Measurements from ENCODE around the gene PPM1L.

Gene PPM1L

GRCh38 chr3:161108840-161109239, 352.8 kb downstream of the PPM1L start:
- no peak overlapping the region for H3K27ac ChIP-seq (ENCODE audit: low read length)
- H3K4me3 ChIP-seq (ENCODE audit: low read length): no peak overlapping the region
- no peak for TF ChIP-seq EZH2 (optimal IDR thresholded peaks at IDR 0.05; ENCODE audit: low read depth, low read length)
- no peaks in the 10 kb centered on the region for H4K20me1 ChIP-seq (ENCODE audit: insufficient read depth, low read length)
- H3K9ac ChIP-seq (ENCODE audit: low read length): no peak overlapping the region
- no peaks in the 10 kb centered on the region for H3K9me2 ChIP-seq (replicated peaks; ENCODE audit: insufficient read depth, low read length)
- no peaks in the 10 kb centered on the region for H3F3A ChIP-seq (ENCODE audit: insufficient read depth, low read length)
- no peak for DNase-seq
- H3K27me3 ChIP-seq (replicated peaks; ENCODE audit: insufficient read depth, low read length): no peaks in the 10 kb centered on the region
- H3K79me2 ChIP-seq (ENCODE audit: low read length): no peaks in the 10 kb centered on the region
- H2AFZ ChIP-seq (ENCODE audit: low read length): no peak overlapping the region
- H3K36me3 ChIP-seq (replicated peaks; ENCODE audit: insufficient read depth, low read length): no peaks in the 10 kb centered on the region
- H3K4me2 ChIP-seq (ENCODE audit: low read depth, low read length): no peak overlapping the region
- H3K9me3 ChIP-seq (replicated peaks; ENCODE audit: insufficient read depth, low read length): no peaks in the 10 kb centered on the region
- no peaks in the 10 kb centered on the region for H3K4me1 ChIP-seq (ENCODE audit: low read length)

DNA sequence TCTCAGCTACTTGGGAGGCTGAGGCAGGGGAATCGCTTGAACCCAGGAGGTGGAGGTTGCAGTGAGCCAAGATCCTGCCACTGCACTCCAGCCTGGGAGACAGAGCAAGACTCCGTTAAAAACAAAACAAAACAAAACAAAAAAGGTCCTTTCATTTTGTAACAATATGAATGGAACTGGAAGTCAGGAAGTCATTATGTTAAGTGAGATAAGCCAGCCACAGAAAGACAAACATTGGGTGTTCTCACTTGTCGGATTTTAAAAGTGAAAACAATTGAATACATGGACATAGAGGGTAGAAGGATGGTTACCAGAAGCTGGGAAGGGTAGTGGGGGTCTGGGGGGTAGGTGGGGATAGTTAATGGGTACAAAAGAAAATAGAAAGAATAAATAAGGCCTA, 361.6 kb downstream of the PPM1L start:
- no peaks in the 10 kb centered on the region for H3K27me3 ChIP-seq (replicated peaks; ENCODE audit: insufficient read depth, low read length)
- H3K4me2 ChIP-seq (ENCODE audit: low read depth, low read length): no peak overlapping the region

GRCh38 chr3:161126495-161126894, 370.5 kb downstream of the PPM1L start:
- Histone ChIP-seq H4K20me1 (ENCODE audit: insufficient read depth, low read length) (no peaks in the 10 kb centered on the region), H3K36me3 (replicated peaks; ENCODE audit: insufficient read depth, low read length) (no peaks in the 10 kb centered on the region), H3K4me1 (ENCODE audit: low read length) (no peaks in the 10 kb centered on the region), H3K9me2 (replicated peaks; ENCODE audit: insufficient read depth, low read length) (no peaks in the 10 kb centered on the region), H3K9ac (ENCODE audit: low read length) (no peak overlapping the region), H3K27me3 (replicated peaks; ENCODE audit: insufficient read depth, low read length) (no peaks in the 10 kb centered on the region), H3K27ac (ENCODE audit: low read length) (no peak overlapping the region), H2AFZ (ENCODE audit: low read length) (no peak overlapping the region), H3K9me3 (replicated peaks; ENCODE audit: insufficient read depth, low read length) (no peaks in the 10 kb centered on the region; the same call in 1 of the 2 replicates), H3K4me3 (ENCODE audit: low read length) (no peak overlapping the region), H3K4me2 (ENCODE audit: low read depth, low read length) (no peak overlapping the region), H3F3A (ENCODE audit: insufficient read depth, low read length) (no peaks in the 10 kb centered on the region), H3K79me2 (ENCODE audit: low read length) (no peaks in the 10 kb centered on the region)
- no peak for TF ChIP-seq EZH2phosphoT487 (IDR thresholded peaks at IDR 0.05; ENCODE audit: low read length)
- TF ChIP-seq, protein P1, sequence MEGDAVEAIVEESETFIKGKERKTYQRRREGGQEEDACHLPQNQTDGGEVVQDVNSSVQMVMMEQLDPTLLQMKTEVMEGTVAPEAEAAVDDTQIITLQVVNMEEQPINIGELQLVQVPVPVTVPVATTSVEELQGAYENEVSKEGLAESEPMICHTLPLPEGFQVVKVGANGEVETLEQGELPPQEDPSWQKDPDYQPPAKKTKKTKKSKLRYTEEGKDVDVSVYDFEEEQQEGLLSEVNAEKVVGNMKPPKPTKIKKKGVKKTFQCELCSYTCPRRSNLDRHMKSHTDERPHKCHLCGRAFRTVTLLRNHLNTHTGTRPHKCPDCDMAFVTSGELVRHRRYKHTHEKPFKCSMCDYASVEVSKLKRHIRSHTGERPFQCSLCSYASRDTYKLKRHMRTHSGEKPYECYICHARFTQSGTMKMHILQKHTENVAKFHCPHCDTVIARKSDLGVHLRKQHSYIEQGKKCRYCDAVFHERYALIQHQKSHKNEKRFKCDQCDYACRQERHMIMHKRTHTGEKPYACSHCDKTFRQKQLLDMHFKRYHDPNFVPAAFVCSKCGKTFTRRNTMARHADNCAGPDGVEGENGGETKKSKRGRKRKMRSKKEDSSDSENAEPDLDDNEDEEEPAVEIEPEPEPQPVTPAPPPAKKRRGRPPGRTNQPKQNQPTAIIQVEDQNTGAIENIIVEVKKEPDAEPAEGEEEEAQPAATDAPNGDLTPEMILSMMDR (IDR thresholded peaks at IDR 0.05; ENCODE audit: low read length): no peak
- TF ChIP-seq EZH2 (optimal IDR thresholded peaks at IDR 0.05; ENCODE audit: low read depth, low read length): no peak
- DNase-seq: no peak

More for the DNA sequence above, 361.6 kb downstream of the PPM1L start:
- Histone ChIP-seq H3K9me2 (replicated peaks; ENCODE audit: insufficient read depth, low read length) (no peaks in the 10 kb centered on the region), H3K4me3 (ENCODE audit: low read length) (no peak overlapping the region), H3K27ac (ENCODE audit: low read length) (no peak overlapping the region), H3K4me1 (ENCODE audit: low read length) (no peaks in the 10 kb centered on the region), H3K36me3 (replicated peaks; ENCODE audit: insufficient read depth, low read length) (no peaks in the 10 kb centered on the region), H3K9me3 (replicated peaks; ENCODE audit: insufficient read depth, low read length) (no peaks in the 10 kb centered on the region), H3F3A (ENCODE audit: insufficient read depth, low read length) (no peaks in the 10 kb centered on the region), H2AFZ (ENCODE audit: low read length) (no peak overlapping the region), H3K9ac (ENCODE audit: low read length) (no peak overlapping the region), H3K79me2 (ENCODE audit: low read length) (no peaks in the 10 kb centered on the region), H4K20me1 (ENCODE audit: insufficient read depth, low read length) (no peaks in the 10 kb centered on the region)
- TF ChIP-seq, protein P1 (IDR thresholded peaks at IDR 0.05; ENCODE audit: low read length): no peak
- TF ChIP-seq EZH2 (optimal IDR thresholded peaks at IDR 0.05; ENCODE audit: low read depth, low read length) (no peak), EZH2phosphoT487 (IDR thresholded peaks at IDR 0.05; ENCODE audit: low read length) (no peak)
- DNase-seq: no peak
